Upper lobe of left lung (tissue), 6 donors: ENCODE results near the gene PLPP6. TPM values are rescaled to one million over a fixed set of nuclear protein-coding genes. Genes with fewer than 3 reads are reported as not detected.

ENCODE experiments used
- ATAC-seq, 2 donors: fragments of 200-7000 bp; cut with Tn5 transposase; one replicate each; pipeline ENCODE4 v1.9.1; 2022; ENCODE audit warnings: mild to moderate bottlenecking in 2 of 2, moderate library complexity in 2 of 2; ENCODE audit not compliant: low FRiP score in 2 of 2
- DNase-seq, 2 donors: peaks; one replicate each; pipeline ENCODE4 v3.0.0-alpha.2; 2019 to 2020
- H3K27ac ChIP-seq, 4 donors: fragments of 200-600 bp; sonication (generic); one replicate each; pipeline ENCODE4 v1.5.1; 2016 to 2019
- H3K27me3 ChIP-seq, 4 donors: fragments of 200-600 bp; sonication (generic); one replicate each; pipeline ENCODE4 v1.5.1; 2017 to 2019
- H3K36me3 ChIP-seq, 4 donors: fragments of 200-600 bp; sonication (generic); one replicate each; pipeline ENCODE4 v1.5.1; 2016 to 2019
- H3K4me1 ChIP-seq, 4 donors: fragments of 200-600 bp; sonication (generic); one replicate each; pipeline ENCODE4 v1.5.1; 2018 to 2019
- H3K4me3 ChIP-seq, 4 donors: fragments of 200-600 bp; sonication (generic); one replicate each; pipeline ENCODE4 v1.5.1; 2017 to 2019; ENCODE audit warnings: mild to moderate bottlenecking in 2 of 4, moderate library complexity in 1 of 4
- H3K9me3 ChIP-seq, 4 donors: fragments of 200-600 bp; sonication (generic); one replicate each; pipeline ENCODE4 v1.5.1; 2018 to 2019
- EP300 ChIP-seq, 4 donors: sonication (generic); formaldehyde crosslinking; IDR thresholded peaks; one replicate each; pipeline ENCODE4 v1.5.1; 2017; ENCODE audit warnings: antibody characterized with exemption in 4 of 4, control low read depth in 2 of 4
- POLR2A ChIP-seq, 4 donors: fragments of 450-650 bp; IDR thresholded peaks; one replicate each; pipeline ENCODE4 v1.5.1; 2016 to 2017; ENCODE audit warnings: antibody characterized with exemption in 4 of 4, mild to moderate bottlenecking in 2 of 4
- POLR2AphosphoS5 ChIP-seq, 2 donors: sonication (generic); formaldehyde crosslinking; IDR thresholded peaks; one replicate each; pipeline ENCODE4 v1.5.1; 2017; ENCODE audit warnings: antibody characterized with exemption in 2 of 2
- WGBS, 2 donors: methylation state at CpG; one replicate each; pipeline ENCODE4 v1.1.5; 2017 to 2018; 5-methylcytosine and 5-hydroxymethylcytosine counted together
- total RNA-seq, 6 donors: library from RNA; depleted of rRNA in 4 of 6; stranded (reverse); fragments of >200 nt in 4 of 6; gene quantifications; one replicate each; pipeline versions ENCODE4 v1.1.0 to v1.2.1, GENCODE V29; 2016 to 2021
- TF ChIP-seq, protein P1 (sequence below), 6 experiments: fragments of 450-650 bp in 4 of 6; fragments of 200-600 bp in 2 of 6; sonication (generic) in 2 of 6; IDR thresholded peaks; one replicate each; pipeline ENCODE4 v1.5.1; 2016 to 2019; ENCODE audit warnings: antibody characterized with exemption in 6 of 6
- donor health status: DM: no; HTN: no; CAD: no; lungs with moderate emphysema.
- donor health status: DM: no; HTN: yes; CAD: no; lungs with severe emphysema.

Gene PLPP6
- total RNA-seq, 6 donors from 2014 or later, result 2.1 to 7.6 (median 5.9) TPM

DNA sequence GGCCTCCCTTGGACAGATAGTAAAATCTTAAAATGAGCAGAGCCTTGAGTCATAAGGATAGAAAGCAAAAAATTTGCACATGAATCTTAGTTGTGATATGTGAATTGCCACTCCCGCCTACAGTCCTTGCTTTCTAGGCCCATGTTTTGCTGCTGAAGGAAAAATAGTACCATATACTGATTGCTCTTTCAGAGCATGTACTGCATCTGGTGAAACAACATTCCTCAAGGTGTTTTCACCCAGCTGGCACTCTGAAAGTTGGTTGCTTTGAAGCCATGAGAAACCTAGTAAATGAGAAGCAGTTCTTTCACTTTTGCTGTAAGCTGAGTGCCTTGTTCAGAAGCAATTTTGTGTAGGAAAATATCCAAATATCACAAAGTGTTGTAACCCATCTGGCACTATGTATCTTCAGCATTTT lies 27.6 kb downstream of the PLPP6 start:
- no peaks in the 10 kb centered on the region for H3K27me3 ChIP-seq
- DNase-seq, result no peak
- no peak overlapping the region for H3K4me3 ChIP-seq
- H3K36me3 ChIP-seq, result peaks cover 0 to 43% (median 10%) of the 10 kb centered on the region in 4 donors
- TF ChIP-seq, protein P1, sequence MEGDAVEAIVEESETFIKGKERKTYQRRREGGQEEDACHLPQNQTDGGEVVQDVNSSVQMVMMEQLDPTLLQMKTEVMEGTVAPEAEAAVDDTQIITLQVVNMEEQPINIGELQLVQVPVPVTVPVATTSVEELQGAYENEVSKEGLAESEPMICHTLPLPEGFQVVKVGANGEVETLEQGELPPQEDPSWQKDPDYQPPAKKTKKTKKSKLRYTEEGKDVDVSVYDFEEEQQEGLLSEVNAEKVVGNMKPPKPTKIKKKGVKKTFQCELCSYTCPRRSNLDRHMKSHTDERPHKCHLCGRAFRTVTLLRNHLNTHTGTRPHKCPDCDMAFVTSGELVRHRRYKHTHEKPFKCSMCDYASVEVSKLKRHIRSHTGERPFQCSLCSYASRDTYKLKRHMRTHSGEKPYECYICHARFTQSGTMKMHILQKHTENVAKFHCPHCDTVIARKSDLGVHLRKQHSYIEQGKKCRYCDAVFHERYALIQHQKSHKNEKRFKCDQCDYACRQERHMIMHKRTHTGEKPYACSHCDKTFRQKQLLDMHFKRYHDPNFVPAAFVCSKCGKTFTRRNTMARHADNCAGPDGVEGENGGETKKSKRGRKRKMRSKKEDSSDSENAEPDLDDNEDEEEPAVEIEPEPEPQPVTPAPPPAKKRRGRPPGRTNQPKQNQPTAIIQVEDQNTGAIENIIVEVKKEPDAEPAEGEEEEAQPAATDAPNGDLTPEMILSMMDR (IDR thresholded peaks at IDR 0.05), result no peak
- TF ChIP-seq POLR2AphosphoS5 (IDR thresholded peaks at IDR 0.05) (no peak), EP300 (IDR thresholded peaks at IDR 0.05) (no peak), POLR2A (IDR thresholded peaks at IDR 0.05) (no peak)
- H3K9me3 ChIP-seq, result no peaks in the 10 kb centered on the region
- H3K27ac ChIP-seq, result no peak overlapping the region
- 80 to 87% methylated on average over 1 of the region's 1 CpG for WGBS, 2 donors
- H3K4me1 ChIP-seq, result peaks cover 0 to 19% (median 8%) of the 10 kb centered on the region in 4 donors
- no peak for ATAC-seq

DNA sequence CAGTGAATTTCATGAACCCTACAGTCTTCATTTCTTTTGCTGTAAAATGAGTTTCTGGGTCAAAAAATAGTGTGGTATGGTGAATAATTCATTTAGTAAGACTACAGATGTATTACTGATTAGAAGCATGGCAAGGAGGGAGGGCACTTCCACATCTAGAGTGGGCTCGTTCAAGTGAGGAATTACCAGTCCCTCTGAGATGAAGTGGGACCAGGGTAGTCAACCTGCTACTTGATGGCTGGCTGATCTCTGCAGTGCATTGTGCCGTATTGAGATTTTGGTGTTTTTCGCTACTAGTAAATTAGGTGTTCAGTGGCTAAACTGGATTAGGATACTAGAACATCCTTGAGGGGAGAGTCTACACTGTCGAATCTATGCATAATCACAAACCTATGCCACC lies 28.1 kb downstream of the PLPP6 start:
- Histone ChIP-seq H3K36me3 (peaks cover 0 to 44% (median 8%) of the 10 kb centered on the region in 4 donors), H3K27ac (no peak overlapping the region), H3K27me3 (no peaks in the 10 kb centered on the region), H3K4me3 (no peak overlapping the region), H3K4me1 (peaks cover 0 to 19% (median 7%) of the 10 kb centered on the region in 4 donors), H3K9me3 (no peaks in the 10 kb centered on the region)
- DNase-seq (no peak), ATAC-seq (no peak)
- 86 to 89% methylated on average over 4 of the region's 4 CpGs for WGBS, 2 donors
- TF ChIP-seq POLR2AphosphoS5 (IDR thresholded peaks at IDR 0.05) (no peak), EP300 (IDR thresholded peaks at IDR 0.05) (no peak)

DNA sequence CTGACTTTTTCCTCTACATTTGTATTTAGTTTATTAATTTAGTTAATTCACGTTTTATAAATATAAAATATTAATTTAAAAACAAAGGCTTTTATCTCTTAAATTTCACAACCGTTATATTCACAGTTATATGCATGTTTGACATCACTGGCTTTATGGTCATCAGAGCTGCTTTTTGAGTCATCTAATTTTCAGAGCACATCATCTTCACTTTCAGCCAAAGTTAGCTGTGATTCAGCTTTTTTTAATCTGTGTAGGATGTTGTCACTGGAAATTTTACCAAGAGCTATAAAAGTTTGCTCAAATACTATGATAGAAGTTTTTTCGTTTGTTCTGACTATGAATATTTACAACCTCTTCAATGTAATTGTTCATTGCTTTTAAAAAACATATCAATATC lies 29.7 kb downstream of the PLPP6 start:
- no peak overlapping the region for H3K4me3 ChIP-seq
- H3K9me3 ChIP-seq, result no peaks in the 10 kb centered on the region
- H3K27ac ChIP-seq, result no peak overlapping the region
- peaks cover 0 to 9% (median 7%) of the 10 kb centered on the region in 4 donors for H3K4me1 ChIP-seq
- DNase-seq (no peak), ATAC-seq (no peak)
- WGBS, 2 donors, result 92% methylated on average over 3 of the region's 3 CpGs
- H3K27me3 ChIP-seq, result no peaks in the 10 kb centered on the region
- H3K36me3 ChIP-seq, result peaks cover 0 to 36% (median 4%) of the 10 kb centered on the region in 4 donors
- TF ChIP-seq, protein P1 (IDR thresholded peaks at IDR 0.05), result no peak
- TF ChIP-seq POLR2AphosphoS5 (IDR thresholded peaks at IDR 0.05) (no peak), POLR2A (IDR thresholded peaks at IDR 0.05) (no peak), EP300 (IDR thresholded peaks at IDR 0.05) (no peak)

DNA sequence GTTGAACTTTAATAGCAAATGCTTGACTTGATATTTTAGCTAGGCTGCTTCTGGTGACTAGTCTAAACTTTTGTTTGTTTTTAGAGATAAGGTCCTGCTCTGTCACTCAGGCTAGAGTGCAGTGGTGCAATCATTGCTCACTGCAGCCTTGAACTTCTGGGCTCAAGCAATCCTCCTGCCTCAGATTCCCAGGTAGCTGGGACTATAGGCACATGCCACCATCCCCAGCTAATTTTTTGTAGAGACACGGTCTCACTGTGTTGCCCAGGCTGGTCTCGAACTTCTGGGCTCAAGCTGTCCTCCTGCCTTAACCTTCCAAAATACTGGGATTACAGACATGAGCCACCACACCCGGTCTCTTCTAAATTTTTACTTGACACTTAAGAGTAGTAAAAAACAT lies 38.0 kb downstream of the PLPP6 start:
- Histone ChIP-seq H3K36me3 (peaks cover 9 to 73% (median 14%) of the 10 kb centered on the region in 4 donors), H3K4me3 (no peak overlapping the region), H3K4me1 (no peaks in the 10 kb centered on the region), H3K27ac (no peak overlapping the region), H3K27me3 (no peaks in the 10 kb centered on the region), H3K9me3 (no peaks in the 10 kb centered on the region)
- no peak for DNase-seq
- ATAC-seq, result no peak
- TF ChIP-seq EP300 (IDR thresholded peaks at IDR 0.05), result no peak
- TF ChIP-seq, protein P1 (IDR thresholded peaks at IDR 0.05), result no peak
- TF ChIP-seq POLR2AphosphoS5 (IDR thresholded peaks at IDR 0.05), result no peak
- no peak for TF ChIP-seq POLR2A (IDR thresholded peaks at IDR 0.05)
- 85 to 92% methylated on average over 3 of the region's 3 CpGs for WGBS, 2 donors

DNA sequence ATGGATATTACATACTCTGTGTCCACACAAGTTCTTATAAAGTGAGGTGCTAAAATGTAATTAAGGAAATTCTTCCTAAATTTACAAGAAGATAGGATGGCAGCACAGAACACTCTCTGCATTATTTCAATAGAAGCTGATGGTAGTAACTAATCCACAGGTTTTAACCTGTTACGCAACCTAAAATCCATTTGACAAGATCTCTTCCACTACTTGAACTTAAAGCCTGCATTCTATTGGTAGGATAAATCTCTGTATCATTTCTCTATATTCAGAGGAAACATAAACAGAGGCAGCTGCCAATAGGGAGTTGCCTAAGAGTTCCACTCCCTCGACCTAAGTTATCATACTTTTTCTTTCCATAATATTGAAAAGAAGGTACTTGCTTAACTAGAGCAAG lies 38.8 kb downstream of the PLPP6 start:
- H3K36me3 ChIP-seq, result peaks cover 9 to 81% (median 14%) of the 10 kb centered on the region in 4 donors

More for the DNA sequence above, 38.8 kb downstream of the PLPP6 start:
- H3K4me3 ChIP-seq, result no peak overlapping the region
- no peaks in the 10 kb centered on the region for H3K27me3 ChIP-seq
- no peak for ATAC-seq
- no peak for DNase-seq
- H3K27ac ChIP-seq, result no peak overlapping the region
- no peaks in the 10 kb centered on the region for H3K4me1 ChIP-seq
- TF ChIP-seq POLR2AphosphoS5 (IDR thresholded peaks at IDR 0.05) (no peak), EP300 (IDR thresholded peaks at IDR 0.05) (no peak), POLR2A (IDR thresholded peaks at IDR 0.05) (no peak)
- TF ChIP-seq, protein P1 (IDR thresholded peaks at IDR 0.05), result no peak
- WGBS, 2 donors, result 76 to 80% methylated on average over 2 of the region's 2 CpGs
- no peaks in the 10 kb centered on the region for H3K9me3 ChIP-seq
